Stimulated activated CD8-positive, alpha-beta memory T cell treated with anti-CD3 and anti-CD28 coated beads, Interleukin-4, amount 100 ng/mL, for 4 hours (primary cell): Measurements from ENCODE around the gene TNNI3K.
"Not testable (repeated sequence)": the region's sequence is repeated elsewhere in the genome, so short reads cannot be mapped to it uniquely, and the experiment has no call there.

Experiments
- DNase-seq, 2 donors: peaks; one replicate each; pipeline ENCODE4 v3.0.0-alpha.2; 2020; ENCODE audit warnings: low read depth in 2 of 2, low spot score in 1 of 2

The TNNI3K gene

GRCh38 chr1:74235153-74235552 is at the start of gene TNNI3K:
Gene TNNI3K, plus strand, starts transcription at chr1:74235387. Its CDS starts 65 bp downstream, at chr1:74235452.
- DNase-seq, result no peak

- DNase-seq, result no peak
These were observed 41.3 kb upstream of the TNNI3K start for GRCh38 chr1:74193908-74194307.

GRCh38 chr1:74195339-74195738 is 39.8 kb upstream of the TNNI3K start:
- no peak for DNase-seq

DNA sequence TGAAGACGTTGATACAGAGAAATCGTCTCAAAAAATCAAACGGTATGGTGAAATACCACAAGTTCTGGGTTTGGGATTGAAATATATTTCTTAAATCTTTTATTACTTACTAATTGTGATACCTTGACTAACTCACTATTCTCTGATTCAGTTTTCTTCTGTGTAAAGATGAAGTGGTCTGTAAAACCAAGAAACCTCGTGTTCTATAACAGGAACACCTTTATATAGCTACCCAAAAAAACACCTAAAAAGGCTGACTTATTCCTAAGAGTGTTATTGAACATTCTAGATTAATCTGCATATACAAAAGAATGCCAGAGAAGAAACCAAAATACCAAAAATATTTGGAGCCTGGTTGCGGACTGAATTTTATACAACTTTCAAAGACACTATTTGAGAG is 37.9 kb upstream of the TNNI3K start:
- no peak for DNase-seq

- peak; percentile 90 to 94 for DNase-seq
These were observed 37.3 kb upstream of the TNNI3K start, which contains the start of the genes FPGT and LRRIQ3 for GRCh38 chr1:74197657-74198552. Gene FPGT, plus strand, starts transcription at chr1:74198242. Its CDS starts 37 bp downstream, at chr1:74198279. Gene LRRIQ3, minus strand, starts transcription at chr1:74198176. Its CDS starts 14,492 bp downstream, at chr1:74183684.

DNA sequence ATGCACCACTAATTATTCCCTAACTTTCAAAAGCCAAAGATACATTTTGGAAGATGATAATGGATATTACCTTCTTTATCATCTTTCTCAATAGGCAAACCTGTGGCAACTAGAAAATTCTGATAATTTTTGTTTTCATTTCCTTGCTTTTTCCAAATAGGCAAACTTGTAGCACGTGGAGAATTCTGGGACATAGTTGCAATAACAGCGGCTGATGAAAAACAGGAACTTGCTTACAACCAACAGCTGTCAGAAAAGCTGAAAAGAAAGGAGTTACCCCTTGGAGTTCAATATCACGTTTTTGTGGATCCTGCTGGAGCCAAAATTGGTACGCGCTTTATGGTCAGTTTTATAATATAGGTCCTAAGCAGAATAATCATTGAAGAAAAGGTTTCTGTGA is 35.7 kb upstream of the TNNI3K start:
- no peak for DNase-seq

DNA sequence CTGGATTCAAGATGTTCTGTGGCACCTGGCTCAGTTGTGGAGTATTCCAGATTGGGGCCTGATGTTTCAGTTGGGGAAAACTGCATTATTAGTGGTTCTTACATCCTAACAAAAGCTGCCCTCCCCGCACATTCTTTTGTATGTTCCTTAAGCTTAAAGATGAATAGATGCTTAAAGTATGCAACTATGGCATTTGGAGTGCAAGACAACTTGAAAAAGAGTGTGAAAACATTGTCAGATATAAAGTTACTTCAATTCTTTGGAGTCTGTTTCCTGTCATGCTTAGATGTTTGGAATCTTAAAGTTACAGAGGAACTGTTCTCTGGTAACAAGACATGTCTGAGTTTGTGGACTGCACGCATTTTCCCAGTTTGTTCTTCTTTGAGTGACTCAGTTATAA is 29.9 kb upstream of the TNNI3K start:
- DNase-seq, result no peak

- DNase-seq, result no peak
These were observed 20.0 kb upstream of the TNNI3K start for GRCh38 chr1:74215229-74215628.

GRCh38 chr1:74222701-74223100 is 12.5 kb upstream of the TNNI3K start:
- no peak for DNase-seq

GRCh38 chr1:74223453-74223852 is 11.7 kb upstream of the TNNI3K start:
- no peak for DNase-seq

DNA sequence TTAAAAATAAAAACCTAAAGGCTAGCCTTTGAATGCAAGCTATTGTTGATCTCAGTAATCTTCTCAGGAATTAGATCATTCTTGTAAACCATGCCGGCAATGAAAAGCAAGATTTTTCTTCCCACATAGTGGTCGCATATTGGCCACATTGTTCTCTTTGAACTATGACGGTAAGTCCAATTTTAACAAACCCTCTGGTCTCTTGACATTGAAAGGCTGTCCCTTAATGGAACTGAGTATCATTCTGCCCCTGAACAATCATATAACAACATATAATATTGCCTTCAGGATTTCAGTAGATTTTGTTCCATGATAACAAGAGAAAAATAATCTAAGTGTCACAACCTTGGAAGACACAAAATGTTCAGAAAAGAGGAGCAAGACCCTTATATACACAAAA is 1.3 kb downstream of the TNNI3K start:
- no peak for DNase-seq

DNA sequence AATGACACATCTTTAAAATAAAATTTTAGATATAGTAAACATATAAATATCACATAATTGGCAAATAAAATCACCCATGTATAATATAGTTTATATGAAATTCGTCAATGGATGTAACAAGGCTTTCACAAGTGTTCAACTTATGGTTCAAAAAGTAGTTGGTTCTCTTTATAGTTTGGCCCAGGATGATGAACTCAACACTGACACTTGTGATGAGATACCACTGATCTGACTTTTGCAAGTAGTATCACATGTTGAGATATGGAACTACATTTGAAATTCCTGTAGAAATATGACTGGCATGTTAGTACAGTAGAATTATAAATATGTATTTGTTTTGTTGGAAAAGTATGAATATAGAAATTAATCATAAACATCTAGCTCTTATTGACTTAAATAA is 1.8 kb downstream of the TNNI3K start:
- DNase-seq, result no peak

DNA sequence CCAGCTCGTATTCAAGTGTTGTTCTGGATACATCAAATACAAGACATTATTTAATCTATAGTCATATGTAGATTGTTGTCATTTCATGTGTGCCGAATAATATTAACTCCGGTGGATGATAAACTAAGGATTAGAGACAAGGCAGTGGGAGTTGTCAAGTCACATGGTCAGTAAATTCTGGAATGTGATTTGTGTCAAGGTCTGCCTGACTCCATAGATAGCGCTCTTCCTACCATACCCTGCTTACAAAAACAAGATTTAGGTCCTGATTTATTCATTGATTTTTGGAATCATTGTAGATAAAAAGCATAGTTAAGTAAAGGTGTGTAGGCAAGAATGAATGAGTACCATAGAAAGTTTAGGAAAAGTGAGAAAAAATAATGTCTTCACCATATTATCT is 2.6 kb downstream of the TNNI3K start:
- DNase-seq, result no peak

DNA sequence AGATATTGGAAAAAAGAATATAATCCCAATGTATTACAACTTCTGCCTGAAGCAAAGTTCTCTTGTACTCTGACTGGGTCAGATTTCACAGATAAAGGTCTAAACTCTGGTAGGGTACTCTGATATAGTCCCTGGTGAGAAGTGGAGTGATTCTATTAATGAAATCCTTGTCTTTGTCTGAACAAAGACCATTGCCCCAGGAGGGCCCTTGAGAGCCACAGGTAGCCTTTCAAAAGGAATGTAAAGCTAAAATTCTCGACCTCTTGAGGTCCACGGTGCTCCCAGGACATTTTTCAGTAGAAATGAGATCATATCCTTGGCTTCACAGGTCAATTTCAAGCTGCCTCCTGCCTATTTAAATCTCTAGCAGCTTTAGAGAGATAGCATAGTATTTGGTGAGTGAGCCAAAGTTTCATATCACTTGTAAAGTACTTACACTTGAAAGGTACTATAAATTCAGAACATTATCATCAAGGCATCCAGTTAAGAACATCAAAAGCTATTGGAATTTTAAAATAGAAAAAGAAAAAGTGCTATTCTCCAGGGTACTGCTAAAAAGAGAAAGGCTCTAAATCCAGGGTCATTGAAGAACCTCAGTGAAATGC is 10.1 kb downstream of the TNNI3K start:
- DNase-seq, result no peak

GRCh38 chr1:74246315-74246714 is 11.1 kb downstream of the TNNI3K start:
- DNase-seq, result no peak

GRCh38 chr1:74247881-74248528 is 12.8 kb downstream of the TNNI3K start:
- no peak for DNase-seq

DNA sequence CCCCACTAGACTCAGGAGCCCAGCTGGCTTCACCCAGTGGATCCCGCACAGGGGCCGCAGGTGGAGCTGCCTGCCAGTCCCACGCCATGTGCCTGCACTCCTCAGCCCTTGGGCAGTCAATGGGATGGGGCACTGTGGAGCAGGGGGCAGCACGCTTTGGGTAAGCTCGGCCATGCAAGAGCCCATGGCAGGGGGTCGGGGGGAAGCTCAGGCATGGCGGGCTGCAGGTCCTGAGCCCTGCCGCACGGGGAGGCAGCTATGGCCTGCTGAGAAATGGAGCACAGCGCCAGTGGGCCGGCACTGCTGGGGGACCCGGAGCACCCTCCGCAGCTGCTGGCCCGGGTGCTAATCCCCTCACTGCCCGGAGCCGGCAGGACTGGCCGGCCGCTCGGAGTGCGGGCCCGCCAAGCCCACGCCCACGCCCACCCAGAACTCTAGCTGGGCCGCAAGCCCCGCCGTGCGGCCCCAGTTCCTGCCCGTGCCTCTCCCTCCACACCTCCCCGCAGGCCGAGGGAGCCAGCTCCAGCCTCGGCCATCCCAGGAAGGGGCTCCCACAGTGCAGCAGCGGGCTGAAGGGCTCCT is 18.1 kb downstream of the TNNI3K start:
- not testable (repeated sequence) for DNase-seq

- no peak for DNase-seq
These were observed 30.8 kb downstream of the TNNI3K start for GRCh38 chr1:74266001-74266400.

- DNase-seq, result no peak
These were observed 36.3 kb downstream of the TNNI3K start for GRCh38 chr1:74271503-74271902.

GRCh38 chr1:74280642-74281396 is 45.6 kb downstream of the TNNI3K start:
- DNase-seq, result no peak

- DNase-seq, result no peak
These were observed 51.2 kb downstream of the TNNI3K start for GRCh38 chr1:74286414-74286813.
